ENCODE data around the gene PRPF18. TPM values are rescaled to one million over a fixed set of nuclear protein-coding genes. Genes with fewer than 3 reads are reported as not detected.

PRPF18 gene
- total RNA-seq, 1 experiment from 2014 or later: 31.0 TPM

- no peak for DNase-seq
- Histone ChIP-seq H3K27me3 (no peaks in the 10 kb centered on the region), H3K4me3 (no peak overlapping the region), H3K4me1 (no peaks in the 10 kb centered on the region), H3K27ac (no peak overlapping the region), H3K36me3 (peaks cover 13% of the 10 kb centered on the region; the same call in 1 of the 2 replicates), H3K9me3 (replicated peaks) (no peaks in the 10 kb centered on the region; the same call in 1 of the 2 replicates)
These were observed 56.3 kb downstream of the PRPF18 start for GRCh38 chr10:13643016-13643415.

- Histone ChIP-seq H3K27me3 (no peaks in the 10 kb centered on the region), H3K27ac (no peak overlapping the region), H3K4me3 (no peak overlapping the region), H3K4me1 (no peaks in the 10 kb centered on the region), H3K9me3 (replicated peaks) (no peaks in the 10 kb centered on the region; the same call in 1 of the 2 replicates), H3K36me3 (peaks cover 13% of the 10 kb centered on the region)
- no peak for DNase-seq
These were observed 58.1 kb downstream of the PRPF18 start for GRCh38 chr10:13644866-13645265.

DNA sequence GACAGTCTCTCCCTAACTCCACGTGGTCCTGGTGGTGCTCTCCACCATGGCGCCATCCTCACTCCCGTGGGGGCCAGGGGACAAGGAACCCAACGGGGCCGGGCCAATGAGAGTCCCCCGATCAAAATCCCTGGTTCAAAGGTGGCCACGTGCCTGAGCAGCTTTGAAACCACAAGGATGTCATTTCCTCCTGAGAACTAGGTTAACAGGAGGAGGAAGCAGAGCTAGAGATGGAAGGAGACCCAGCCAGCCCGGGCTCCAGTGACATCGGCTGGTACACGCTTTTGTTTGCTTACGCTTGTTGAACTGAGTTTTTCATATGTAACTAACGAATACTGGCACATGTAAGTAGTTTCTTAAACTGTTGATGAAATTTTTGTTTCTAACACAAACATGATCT, 61.7 kb downstream of the PRPF18 start:
- no peak overlapping the region for H3K27ac ChIP-seq
- DNase-seq: no peak
- no peaks in the 10 kb centered on the region for H3K27me3 ChIP-seq
- no peaks in the 10 kb centered on the region for H3K9me3 ChIP-seq (replicated peaks)
- H3K4me3 ChIP-seq: no peak overlapping the region
- peaks cover 21% of the 10 kb centered on the region for H3K36me3 ChIP-seq
- no peaks in the 10 kb centered on the region for H3K4me1 ChIP-seq

DNA sequence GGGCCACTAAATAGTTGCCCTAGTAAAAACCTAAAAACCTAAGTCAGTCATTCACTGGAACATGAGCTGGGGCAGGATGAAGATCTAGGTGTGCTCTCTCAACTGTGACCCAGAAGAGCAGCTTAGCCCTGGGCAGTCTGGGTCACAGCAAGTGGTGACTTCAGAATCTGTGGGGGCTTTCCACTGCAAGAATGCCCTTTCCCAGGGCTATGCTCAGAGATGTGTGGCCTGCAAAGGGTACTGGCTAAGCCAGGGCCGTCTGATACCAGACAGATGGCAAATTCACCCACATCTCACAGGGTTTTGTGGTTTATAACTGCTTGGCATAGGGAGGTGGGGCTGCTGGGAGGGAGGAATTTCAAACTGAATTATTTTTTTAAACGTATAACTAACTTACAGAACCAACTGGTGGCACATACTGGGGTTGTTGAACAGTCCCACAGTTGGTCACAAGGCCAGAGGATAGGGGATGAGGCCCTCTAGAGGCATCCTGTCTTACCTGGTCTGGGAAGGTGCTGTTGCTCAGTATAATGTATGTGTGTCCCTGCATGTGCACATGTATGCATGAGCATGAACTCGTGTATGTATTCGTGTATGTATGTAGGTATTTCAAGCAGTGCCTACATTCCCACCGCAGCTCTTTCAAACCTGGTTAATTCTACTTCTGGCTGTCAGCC, 63.2 kb downstream of the PRPF18 start:
- Histone ChIP-seq H3K4me1 (no peaks in the 10 kb centered on the region), H3K27ac (no peak overlapping the region), H3K27me3 (no peaks in the 10 kb centered on the region), H3K36me3 (peaks cover 10% of the 10 kb centered on the region), H3K4me3 (no peak overlapping the region), H3K9me3 (replicated peaks) (no peaks in the 10 kb centered on the region)
- no peak for DNase-seq

DNA sequence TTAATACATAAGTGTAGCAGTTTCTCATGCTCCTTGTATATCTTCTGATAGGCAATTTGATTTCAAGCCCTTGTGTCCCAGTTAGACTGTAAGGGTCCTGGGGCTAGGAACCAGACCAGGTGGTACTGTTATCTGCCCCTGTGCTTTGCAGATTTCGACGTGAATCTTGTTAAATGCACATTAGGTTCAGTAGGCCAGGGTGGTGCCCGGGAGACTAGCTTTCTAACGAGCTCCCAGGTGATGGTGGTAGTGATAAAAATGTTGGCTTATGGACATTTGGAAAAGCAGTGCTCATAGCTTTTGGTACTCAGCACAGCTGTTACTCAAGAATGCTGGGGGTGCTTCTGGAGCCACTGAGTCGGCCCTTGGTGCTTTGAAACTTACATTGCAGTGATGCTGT, 64.2 kb downstream of the PRPF18 start:
- H3K4me3 ChIP-seq: no peak overlapping the region
- no peaks in the 10 kb centered on the region for H3K27me3 ChIP-seq
- peaks cover 10% of the 10 kb centered on the region for H3K36me3 ChIP-seq
- H3K27ac ChIP-seq: no peak overlapping the region
- H3K4me1 ChIP-seq: no peaks in the 10 kb centered on the region
- no peaks in the 10 kb centered on the region for H3K9me3 ChIP-seq (replicated peaks)
- DNase-seq: no peak

DNA sequence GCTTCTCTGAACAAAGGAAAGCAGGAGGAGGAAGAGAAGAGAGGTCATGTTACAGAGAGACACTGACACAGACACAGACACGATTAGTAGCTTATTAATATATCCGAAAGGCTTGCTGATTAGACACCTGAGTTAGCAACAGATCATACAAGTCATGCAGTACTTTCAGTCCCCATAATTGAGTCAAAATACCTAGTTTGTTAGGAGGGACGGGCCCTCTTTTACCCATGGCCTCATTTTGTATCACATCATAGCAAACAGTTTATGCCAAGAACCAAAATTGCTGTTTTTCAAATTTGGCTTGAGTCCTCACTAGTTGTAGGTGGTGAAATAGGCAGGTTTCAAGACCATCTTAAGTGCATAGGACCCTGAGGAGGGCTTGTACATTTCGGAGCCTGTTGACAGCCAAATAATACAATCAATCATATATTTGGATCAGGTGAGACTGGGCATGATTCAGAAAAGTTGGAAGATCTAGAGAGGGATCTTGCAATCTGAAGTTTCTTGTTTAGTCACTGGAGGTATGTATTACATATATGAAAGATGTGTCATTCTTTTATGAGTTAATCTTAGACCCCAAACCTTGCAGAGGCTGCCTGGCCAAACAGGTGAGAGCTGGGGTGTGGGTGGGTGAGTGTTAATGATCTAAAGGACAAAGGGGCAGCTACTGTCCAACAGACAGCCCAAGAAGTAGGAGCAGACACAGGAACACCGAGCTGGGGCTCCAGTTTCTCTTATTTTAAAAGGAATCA, 65.4 kb downstream of the PRPF18 start:
- no peak overlapping the region for H3K4me3 ChIP-seq
- peaks cover 10% of the 10 kb centered on the region for H3K36me3 ChIP-seq
- H3K27ac ChIP-seq: no peak overlapping the region
- H3K27me3 ChIP-seq: no peaks in the 10 kb centered on the region
- no peak for DNase-seq
- no peaks in the 10 kb centered on the region for H3K9me3 ChIP-seq (replicated peaks)
- H3K4me1 ChIP-seq: no peaks in the 10 kb centered on the region

- Histone ChIP-seq H3K4me1 (no peaks in the 10 kb centered on the region), H3K4me3 (no peak overlapping the region), H3K9me3 (replicated peaks) (no peaks in the 10 kb centered on the region), H3K27me3 (no peaks in the 10 kb centered on the region), H3K36me3 (peaks cover 10% of the 10 kb centered on the region), H3K27ac (no peak overlapping the region)
- DNase-seq: no peak
These were observed 66.1 kb downstream of the PRPF18 start for GRCh38 chr10:13652860-13653259.

- Histone ChIP-seq H3K9me3 (replicated peaks) (no peaks in the 10 kb centered on the region), H3K27me3 (no peaks in the 10 kb centered on the region), H3K36me3 (peaks cover 10% of the 10 kb centered on the region; the same call in 1 of the 2 replicates), H3K4me1 (no peaks in the 10 kb centered on the region), H3K27ac (no peak overlapping the region), H3K4me3 (no peak overlapping the region)
- no peak for DNase-seq
These were observed 67.5 kb downstream of the PRPF18 start for GRCh38 chr10:13654118-13654830.

DNA sequence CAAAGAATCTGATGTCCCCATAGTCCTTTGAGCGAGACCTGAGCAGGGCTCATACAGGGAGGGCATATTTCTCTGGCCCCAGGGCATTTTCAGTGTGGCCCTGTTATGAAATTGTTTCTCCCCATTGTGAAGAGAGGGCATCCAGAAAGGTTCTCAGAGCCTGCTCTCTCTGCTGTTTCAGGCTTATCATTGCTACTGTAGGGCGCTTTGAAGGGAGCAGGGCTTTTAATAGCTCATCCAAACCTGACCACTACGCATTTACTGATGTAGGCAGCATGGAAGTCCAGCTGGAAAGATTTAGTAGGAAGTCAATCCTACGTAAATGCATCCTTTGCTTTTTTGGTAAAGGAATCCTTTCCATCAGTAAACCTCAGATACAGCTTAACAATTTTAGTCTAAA, 68.1 kb downstream of the PRPF18 start:
- Histone ChIP-seq H3K27me3 (no peaks in the 10 kb centered on the region), H3K4me3 (no peak overlapping the region), H3K27ac (no peak overlapping the region), H3K36me3 (peaks cover 10% of the 10 kb centered on the region; the same call in 1 of the 2 replicates), H3K4me1 (0 out of 2 replicates have a peak, but pooled peaks cover 2% of the 10 kb centered on the region), H3K9me3 (replicated peaks) (no peaks in the 10 kb centered on the region)
- no peak for DNase-seq

GRCh38 chr10:13656337-13657100, 69.8 kb downstream of the PRPF18 start:
- Histone ChIP-seq H3K4me1 (0 out of 2 replicates have a peak, but pooled peaks cover 3% of the 10 kb centered on the region), H3K27ac (no peak overlapping the region), H3K36me3 (peaks cover 9% of the 10 kb centered on the region; the same call in 1 of the 2 replicates), H3K9me3 (replicated peaks) (no peaks in the 10 kb centered on the region), H3K4me3 (no peak overlapping the region), H3K27me3 (no peaks in the 10 kb centered on the region)
- no peak for DNase-seq

DNA sequence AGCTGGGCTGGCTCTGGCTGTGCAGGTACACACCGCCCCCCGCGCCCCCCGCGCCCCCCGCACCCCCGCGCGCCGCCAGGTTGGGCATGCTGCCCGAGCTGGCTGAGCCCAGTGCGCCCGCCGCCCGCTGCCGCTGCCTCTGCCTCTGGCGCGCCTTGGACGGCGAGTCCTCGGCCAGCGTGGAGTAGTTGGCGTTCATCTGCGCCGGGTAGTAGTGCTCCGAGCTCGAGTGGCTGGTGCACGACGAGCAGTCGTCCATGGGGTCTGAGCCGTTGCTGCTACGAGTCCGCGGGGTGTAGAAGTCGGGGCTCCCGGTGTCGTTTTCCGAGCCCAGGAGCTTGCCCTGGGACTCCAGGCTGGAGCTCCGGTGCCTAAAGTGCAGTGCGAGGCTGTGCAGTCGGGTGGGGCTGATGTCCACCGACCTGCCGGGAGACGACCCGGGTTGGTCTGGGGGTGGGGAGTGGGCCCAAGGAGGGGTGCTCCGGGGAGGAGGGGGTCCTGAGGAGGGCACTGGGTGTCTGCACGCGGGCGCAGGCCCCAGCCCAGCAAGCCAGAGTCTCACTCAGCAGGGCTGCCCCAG, 70.4 kb downstream of the PRPF18 start:
- Histone ChIP-seq H3K27me3 (no peaks in the 10 kb centered on the region), H3K4me3 (no peak overlapping the region), H3K9me3 (replicated peaks) (no peaks in the 10 kb centered on the region), H3K36me3 (peaks cover 2% of the 10 kb centered on the region; the same call in 1 of the 2 replicates), H3K4me1 (0 out of 2 replicates have a peak, but pooled peaks cover 3% of the 10 kb centered on the region), H3K27ac (no peak overlapping the region)
- DNase-seq: no peak

GRCh38 chr10:13658264-13658663, 71.5 kb downstream of the PRPF18 start:
- no peak for DNase-seq
- no peaks in the 10 kb centered on the region for H3K36me3 ChIP-seq
- H3K9me3 ChIP-seq (replicated peaks): no peaks in the 10 kb centered on the region
- no peak overlapping the region for H3K4me3 ChIP-seq
- no peak overlapping the region for H3K27ac ChIP-seq
- no peaks in the 10 kb centered on the region for H3K27me3 ChIP-seq
- 0 out of 2 replicates have a peak, but pooled peaks cover 3% of the 10 kb centered on the region for H3K4me1 ChIP-seq

- H3K4me3 ChIP-seq: no peak overlapping the region
- H3K4me1 ChIP-seq: 0 out of 2 replicates have a peak, but pooled peaks cover 3% of the 10 kb centered on the region
- H3K27me3 ChIP-seq: no peaks in the 10 kb centered on the region
- no peak overlapping the region for H3K27ac ChIP-seq
- H3K36me3 ChIP-seq: no peaks in the 10 kb centered on the region
- no peak for DNase-seq
- H3K9me3 ChIP-seq (replicated peaks): no peaks in the 10 kb centered on the region
These were observed 72.3 kb downstream of the PRPF18 start for GRCh38 chr10:13658871-13659685.

All from SJCRH30 (cell line).